HUES6 (cell line): ENCODE results near the gene CRACR2A.

Experiments
- H3K27ac ChIP-seq: 2 replicates; pipeline ENCODE4 v1.7.0; 2013; ENCODE audit warnings: low read depth, mild to moderate bottlenecking, low read length, inconsistent platforms
- H3K27me3 ChIP-seq: 2 replicates; pipeline ENCODE4 v1.6.1; 2013; ENCODE audit warnings: low read length; ENCODE audit not compliant: control insufficient read depth, insufficient read depth
- H3K36me3 ChIP-seq: 2 replicates; pipeline ENCODE4 v1.6.1; 2013; ENCODE audit warnings: low read length; ENCODE audit not compliant: control insufficient read depth, insufficient read depth
- H3K4me1 ChIP-seq: 2 replicates; pipeline ENCODE4 v1.6.1; 2013; ENCODE audit warnings: low read length; ENCODE audit not compliant: control insufficient read depth, insufficient read depth
- H3K4me3 ChIP-seq: 2 replicates; pipeline ENCODE4 v1.5.1; 2013; ENCODE audit warnings: low read depth, low read length
- H3K9ac ChIP-seq: one replicate; pipeline ENCODE4 v1.6.1; 2013; ENCODE audit warnings: mild to moderate bottlenecking, low read length
- H3K9me3 ChIP-seq: 2 replicates; pipeline ENCODE4 v1.6.1; 2013; ENCODE audit warnings: low read depth, low read length; ENCODE audit not compliant: control insufficient read depth, insufficient read depth

The CRACR2A gene

GRCh38 chr12:3751151-3752095 is 1.5 kb downstream of the CRACR2A start:
- H3K4me1 ChIP-seq, result peaks cover 12% of the 10 kb centered on the region; the same call in 1 of the 2 replicates
- H3K27ac ChIP-seq, result no peak overlapping the region
- H3K27me3 ChIP-seq, result peaks cover 14% of the 10 kb centered on the region
- no peak overlapping the region for H3K9ac ChIP-seq
- H3K4me3 ChIP-seq, result no peak overlapping the region
- H3K36me3 ChIP-seq, result no peaks in the 10 kb centered on the region
- H3K9me3 ChIP-seq, result no peaks in the 10 kb centered on the region

GRCh38 chr12:3750616-3751015 is 2.3 kb downstream of the CRACR2A start:
- Histone ChIP-seq H3K4me1 (peaks cover 12% of the 10 kb centered on the region; the same call in 1 of the 2 replicates), H3K9ac (no peak overlapping the region), H3K9me3 (no peaks in the 10 kb centered on the region), H3K36me3 (no peaks in the 10 kb centered on the region), H3K4me3 (no peak overlapping the region), H3K27me3 (peaks cover 14% of the 10 kb centered on the region), H3K27ac (no peak overlapping the region)

GRCh38 chr12:3748620-3749019 is 4.3 kb downstream of the CRACR2A start:
- no peaks in the 10 kb centered on the region for H3K9me3 ChIP-seq
- no peak overlapping the region for H3K27ac ChIP-seq
- no peak overlapping the region for H3K9ac ChIP-seq
- H3K4me3 ChIP-seq, result no peak overlapping the region
- peaks cover 10% of the 10 kb centered on the region; the same call in 1 of the 2 replicates for H3K4me1 ChIP-seq
- H3K36me3 ChIP-seq, result no peaks in the 10 kb centered on the region
- peaks cover 14% of the 10 kb centered on the region for H3K27me3 ChIP-seq

- no peaks in the 10 kb centered on the region for H3K36me3 ChIP-seq
- no peak overlapping the region for H3K4me3 ChIP-seq
- no peak overlapping the region for H3K27ac ChIP-seq
- no peaks in the 10 kb centered on the region for H3K9me3 ChIP-seq
- H3K27me3 ChIP-seq, result peaks cover 14% of the 10 kb centered on the region
- H3K9ac ChIP-seq, result no peak overlapping the region
- H3K4me1 ChIP-seq, result peaks cover 6% of the 10 kb centered on the region; the same call in 1 of the 2 replicates
Observed at GRCh38 chr12:3747976-3748619, 4.8 kb downstream of the CRACR2A start.

- H3K9ac ChIP-seq, result no peak overlapping the region
- H3K9me3 ChIP-seq, result no peaks in the 10 kb centered on the region
- H3K4me3 ChIP-seq, result no peak overlapping the region
- no peak overlapping the region for H3K27ac ChIP-seq
- H3K4me1 ChIP-seq, result peaks cover 4% of the 10 kb centered on the region; the same call in 1 of the 2 replicates
- H3K27me3 ChIP-seq, result peaks cover 11% of the 10 kb centered on the region
- H3K36me3 ChIP-seq, result no peaks in the 10 kb centered on the region
Observed at GRCh38 chr12:3747543-3747942, 5.4 kb downstream of the CRACR2A start.

- Histone ChIP-seq H3K27ac (no peak overlapping the region), H3K4me3 (no peak overlapping the region), H3K36me3 (no peaks in the 10 kb centered on the region), H3K9ac (no peak overlapping the region), H3K9me3 (no peaks in the 10 kb centered on the region), H3K27me3 (peaks cover 4% of the 10 kb centered on the region), H3K4me1 (no peaks in the 10 kb centered on the region)
Observed at GRCh38 chr12:3746758-3747157, 6.2 kb downstream of the CRACR2A start.

GRCh38 chr12:3745152-3745551 is 7.8 kb downstream of the CRACR2A start:
- H3K9ac ChIP-seq, result no peak overlapping the region
- H3K36me3 ChIP-seq, result no peaks in the 10 kb centered on the region
- H3K4me3 ChIP-seq, result no peak overlapping the region
- no peaks in the 10 kb centered on the region; the same call in 1 of the 2 replicates for H3K27me3 ChIP-seq
- no peaks in the 10 kb centered on the region for H3K4me1 ChIP-seq
- H3K27ac ChIP-seq, result no peak overlapping the region
- no peaks in the 10 kb centered on the region for H3K9me3 ChIP-seq

GRCh38 chr12:3744229-3744901 is 8.5 kb downstream of the CRACR2A start:
- no peaks in the 10 kb centered on the region for H3K36me3 ChIP-seq
- H3K9ac ChIP-seq, result no peak overlapping the region
- no peaks in the 10 kb centered on the region for H3K4me1 ChIP-seq
- no peaks in the 10 kb centered on the region for H3K9me3 ChIP-seq
- H3K4me3 ChIP-seq, result no peak overlapping the region
- H3K27me3 ChIP-seq, result no peaks in the 10 kb centered on the region; the same call in 1 of the 2 replicates
- no peak overlapping the region for H3K27ac ChIP-seq

- Histone ChIP-seq H3K36me3 (no peaks in the 10 kb centered on the region), H3K4me3 (no peak overlapping the region), H3K27ac (no peak overlapping the region), H3K9me3 (no peaks in the 10 kb centered on the region), H3K9ac (no peak overlapping the region), H3K4me1 (no peaks in the 10 kb centered on the region), H3K27me3 (no peaks in the 10 kb centered on the region)
Observed at GRCh38 chr12:3743803-3744202, 9.1 kb downstream of the CRACR2A start.

GRCh38 chr12:3741882-3742672 is 10.8 kb downstream of the CRACR2A start:
- Histone ChIP-seq H3K9ac (no peak overlapping the region), H3K4me3 (no peak overlapping the region), H3K36me3 (no peaks in the 10 kb centered on the region), H3K9me3 (no peaks in the 10 kb centered on the region), H3K4me1 (no peaks in the 10 kb centered on the region), H3K27me3 (0 out of 2 replicates have a peak, but pooled peaks cover 4% of the 10 kb centered on the region), H3K27ac (no peak overlapping the region)
